Eye (tissue), 1 donor: ENCODE data around the gene ZNF574.

ENCODE experiments used
- DNase-seq: peaks from one replicate; pipeline ENCODE4 v3.0.0-alpha.2; 2015

ZNF574 gene

DNA sequence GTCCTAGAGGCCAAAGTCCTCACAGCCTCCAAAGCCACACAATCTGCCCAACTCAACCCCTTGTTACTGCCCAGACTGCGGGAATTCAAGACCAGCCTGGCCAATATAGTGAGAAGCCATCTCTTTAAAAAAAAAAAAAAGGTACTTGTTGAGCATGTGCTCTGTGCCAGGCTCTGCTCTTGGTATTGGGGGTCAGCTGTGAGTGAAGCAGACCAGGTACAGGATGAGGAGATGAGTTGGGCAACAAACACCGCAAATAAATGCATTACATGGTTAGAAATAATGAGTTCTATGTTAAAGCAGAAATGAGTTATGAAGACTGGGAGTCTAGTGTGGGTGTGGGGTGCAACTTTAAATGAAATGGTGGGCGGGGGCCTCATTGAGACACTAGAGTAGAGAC is 15.8 kb upstream of the ZNF574 start:
- no peak for DNase-seq

DNA sequence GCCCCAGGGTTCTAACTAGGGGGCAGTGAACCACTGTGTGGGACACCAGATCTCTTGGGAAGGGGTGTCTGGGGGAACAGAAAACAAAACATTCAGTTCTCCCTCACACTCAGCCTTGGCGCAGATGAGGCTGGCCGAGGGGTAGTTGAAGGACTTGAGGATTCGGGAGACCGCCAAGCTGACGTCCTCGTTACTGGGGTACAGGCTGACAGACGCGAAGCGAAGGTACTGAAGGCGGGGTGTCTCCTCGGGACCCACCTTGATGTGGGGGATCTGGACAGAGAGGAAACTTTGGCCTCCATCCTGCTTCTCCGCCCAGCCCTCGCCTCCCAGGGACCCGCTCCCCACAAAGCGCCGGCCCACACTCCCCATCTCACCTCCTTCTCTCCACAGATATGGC is 13.6 kb upstream of the ZNF574 start:
- no peak for DNase-seq

DNA sequence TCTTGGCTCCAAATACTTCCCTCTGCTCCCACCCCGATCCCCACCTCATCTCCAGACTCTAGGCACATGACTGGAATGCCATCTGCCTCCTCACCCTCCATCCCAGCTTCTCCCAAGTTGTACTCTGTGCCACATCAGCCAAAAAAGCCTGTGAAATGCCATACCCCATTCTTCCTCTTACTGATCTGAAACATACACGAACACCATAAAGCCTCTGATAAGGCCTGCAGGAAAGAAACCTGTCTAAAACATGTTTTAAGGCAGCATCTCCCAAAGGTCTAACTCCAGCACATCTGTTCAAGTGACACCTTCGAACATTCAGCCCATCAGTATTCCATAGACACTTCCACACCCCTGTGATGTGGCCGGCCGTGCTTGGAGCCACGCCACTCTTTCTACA is 11.5 kb upstream of the ZNF574 start:
- no peak for DNase-seq

DNA sequence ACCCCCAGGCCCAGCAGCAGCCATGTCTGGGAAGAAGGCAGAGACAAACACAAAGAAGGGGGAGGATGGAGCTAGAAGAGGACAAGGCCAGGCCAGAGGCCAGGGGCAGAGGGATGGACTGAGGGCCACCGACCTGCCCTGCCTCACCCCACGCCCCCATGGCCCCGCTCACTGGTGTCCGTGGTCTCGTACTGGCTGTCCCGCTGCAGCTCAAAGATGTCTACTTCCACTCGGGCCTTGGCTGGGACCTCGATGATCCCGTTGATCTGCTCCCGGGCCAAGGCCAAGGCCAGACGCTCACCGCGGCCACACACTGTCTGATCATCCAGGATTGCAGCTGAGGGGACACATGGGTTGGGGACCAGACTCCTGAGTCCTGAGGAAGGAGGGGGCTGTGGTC is 10.9 kb upstream of the ZNF574 start:
- no peak for DNase-seq

DNA sequence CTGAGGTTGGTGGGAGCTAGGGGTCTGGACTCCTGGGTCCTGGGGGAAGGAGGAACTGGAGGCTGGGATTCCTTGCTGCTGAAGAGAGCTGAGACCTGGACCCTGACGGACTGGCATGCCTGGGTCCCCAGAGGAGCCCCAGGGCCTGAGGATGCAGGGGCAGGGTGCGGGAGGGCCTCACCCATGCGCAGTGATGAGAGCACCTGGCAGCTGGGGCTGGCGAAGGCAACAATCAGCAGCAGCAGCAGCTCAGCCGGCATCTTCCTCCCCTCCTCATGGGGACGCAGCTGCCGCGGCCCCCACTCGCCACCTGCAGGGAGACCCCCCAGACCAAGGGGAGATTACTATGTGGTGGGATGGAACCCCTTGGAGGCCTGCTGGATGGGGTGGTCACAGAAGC is 10.5 kb upstream of the ZNF574 start:
- no peak for DNase-seq

DNA sequence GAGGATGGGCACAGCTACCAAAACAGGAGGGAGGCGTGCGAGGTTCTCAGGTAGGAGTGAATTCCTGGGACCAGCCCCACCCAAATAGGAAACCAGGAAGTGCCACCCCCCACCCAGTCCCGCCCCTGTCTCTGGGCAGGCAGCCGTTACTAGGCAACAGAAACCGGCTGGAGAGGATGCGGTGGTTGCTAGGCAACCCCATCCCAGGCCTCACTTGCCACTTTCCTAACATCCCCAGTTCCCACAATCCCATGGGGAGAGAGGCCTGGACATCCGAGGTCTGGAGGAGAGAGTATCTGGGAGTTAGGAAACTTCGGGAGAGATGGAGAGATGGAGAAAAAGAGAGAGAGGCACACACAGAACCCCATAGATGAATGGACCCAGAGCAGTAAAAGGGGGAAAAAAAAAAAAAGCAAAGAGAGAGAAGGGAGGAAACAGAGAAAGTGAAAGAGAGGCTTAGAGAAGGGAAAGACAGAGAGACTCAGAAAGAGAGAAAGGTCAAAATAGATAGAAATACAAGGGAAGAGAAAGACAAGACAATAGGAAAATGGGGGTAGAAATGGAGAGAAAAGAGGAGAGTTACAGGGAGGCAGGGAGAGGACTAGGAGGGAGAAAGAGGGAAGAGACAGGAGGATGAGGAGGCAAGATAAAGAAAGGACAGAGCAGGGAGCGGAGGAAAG is 9.8 kb upstream of the ZNF574 start:
- peak; percentile 79 for DNase-seq

GRCh38 chr19:42067315-42067888 is 8.6 kb upstream of the ZNF574 start:
- DNase-seq = no peak

- DNase-seq = no peak
Measured at GRCh38 chr19:42068361-42068755, 7.6 kb upstream of the ZNF574 start.

DNA sequence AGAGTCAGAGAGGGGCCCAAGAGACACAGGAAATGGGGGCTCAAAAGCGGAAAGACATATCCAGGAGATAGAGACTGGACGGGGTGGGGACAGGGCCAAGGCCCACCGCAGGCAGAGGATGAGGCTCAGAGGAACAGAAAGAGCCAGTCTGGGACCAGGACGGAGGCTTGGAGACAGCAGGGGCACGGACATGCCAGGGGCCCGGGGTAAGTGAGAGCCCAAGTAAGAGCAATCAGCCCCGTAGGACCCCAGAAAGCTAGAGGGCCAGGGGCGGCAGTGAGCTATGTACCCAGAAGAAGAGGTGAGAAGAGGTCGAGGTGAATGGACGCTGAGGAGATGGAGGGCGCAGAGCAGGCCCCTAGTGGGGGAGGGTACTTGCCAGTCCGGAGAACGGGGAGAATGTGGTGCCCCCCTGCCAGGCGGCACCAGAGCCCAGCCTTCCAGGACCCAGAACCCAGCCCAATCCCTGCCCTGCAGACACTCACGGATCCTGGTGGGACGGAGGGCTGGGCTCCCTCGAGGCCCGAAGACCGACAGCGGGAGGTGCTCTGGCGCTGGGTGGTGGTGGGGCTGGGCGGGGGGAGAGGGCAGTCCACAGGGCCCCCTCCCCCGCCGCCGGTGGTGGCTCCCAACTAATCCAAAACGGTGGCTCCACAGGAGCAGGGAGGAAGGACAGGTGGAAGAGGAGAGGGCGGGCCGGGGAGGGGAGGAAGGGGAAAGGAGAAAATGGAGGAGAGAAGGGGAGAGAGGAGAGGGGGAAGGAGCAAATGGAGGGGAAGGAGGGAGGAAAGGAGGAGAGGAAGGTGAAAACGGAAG is 7.0 kb upstream of the ZNF574 start:
- peak; percentile 24 for DNase-seq

GRCh38 chr19:42069619-42070351 is 6.2 kb upstream of the ZNF574 start, which contains the start of gene GRIK5:
GRIK5 (minus strand) TSS chr19:42070206; CDS start chr19:42065770, 4,436 bp downstream.
- DNase-seq = peak; percentile 83

DNA sequence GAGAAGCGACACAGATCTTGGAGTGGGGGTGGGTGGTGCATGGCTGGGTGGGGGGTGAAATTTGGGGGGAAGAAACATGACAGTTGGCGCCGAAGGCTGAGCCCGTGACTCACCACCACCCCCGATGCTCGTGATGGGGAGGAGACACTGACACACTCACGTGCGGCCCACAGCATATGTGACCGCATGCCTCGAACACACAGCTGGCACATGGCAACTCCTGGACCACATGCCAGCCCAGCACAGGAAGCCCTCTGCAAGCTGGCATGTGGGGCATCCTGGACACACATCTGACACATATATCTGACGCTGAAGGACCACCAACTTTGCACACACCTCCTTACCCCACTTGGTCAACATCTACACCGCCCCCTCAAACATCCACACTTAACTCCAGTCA is 4.7 kb upstream of the ZNF574 start:
- no peak for DNase-seq

DNA sequence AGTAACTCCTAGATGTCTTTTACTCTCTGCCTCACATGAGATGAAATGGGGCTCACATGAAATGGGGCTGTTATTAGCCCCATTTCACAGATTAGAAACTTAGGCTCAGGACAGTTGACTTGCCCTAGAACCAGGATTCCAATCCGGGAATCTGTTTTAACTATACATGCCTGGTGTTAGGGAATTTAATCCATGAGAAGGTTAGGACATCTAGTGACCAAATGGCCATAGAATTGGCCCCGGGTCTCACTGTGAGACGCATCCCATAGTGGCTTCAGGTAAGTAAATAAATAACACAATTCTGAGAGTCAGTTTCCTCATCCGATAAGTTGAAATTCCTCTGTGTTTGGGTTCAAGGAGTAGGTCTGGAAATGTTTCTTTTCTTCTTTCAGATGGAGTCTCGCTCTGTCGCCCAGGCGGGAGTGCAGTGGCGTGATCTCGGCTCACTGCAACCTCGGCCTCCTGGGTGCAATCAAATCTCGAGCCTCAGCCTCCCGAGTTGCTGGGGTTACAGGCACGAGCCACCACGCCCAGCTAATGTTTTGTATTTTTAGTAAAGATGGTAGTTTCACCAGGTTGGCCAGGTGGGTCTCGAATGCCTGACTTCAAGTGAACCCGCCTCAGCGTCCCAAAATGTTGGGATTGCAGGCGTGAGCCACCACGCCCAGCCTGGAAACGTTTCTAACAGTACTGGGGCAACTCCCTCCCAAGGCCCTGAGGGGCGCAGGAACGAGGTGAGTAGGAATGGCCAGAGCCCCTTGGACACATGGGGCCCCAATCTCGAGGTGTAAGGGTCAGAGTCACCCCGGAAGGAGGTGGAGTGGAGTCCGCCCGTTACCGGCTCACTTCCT is 1.2 kb upstream of the ZNF574 start:
- DNase-seq = peak; percentile 12

DNA sequence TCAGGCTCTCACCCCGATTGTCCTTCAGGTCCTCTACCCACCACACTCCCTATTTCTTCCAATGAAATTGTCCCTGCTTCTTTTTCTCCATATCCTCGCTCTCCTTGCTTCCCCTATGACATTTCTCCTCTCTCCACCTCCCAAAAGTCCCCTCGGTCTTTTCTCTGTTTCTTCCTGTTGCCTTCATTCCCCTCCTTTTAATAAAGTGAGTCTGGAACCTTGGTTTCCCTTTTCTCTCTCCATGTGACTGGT is 676 bp upstream of the ZNF574 start:
- no peak for DNase-seq

GRCh38 chr19:42076380-42076944 is 496 bp downstream of the ZNF574 start:
- DNase-seq = no peak

DNA sequence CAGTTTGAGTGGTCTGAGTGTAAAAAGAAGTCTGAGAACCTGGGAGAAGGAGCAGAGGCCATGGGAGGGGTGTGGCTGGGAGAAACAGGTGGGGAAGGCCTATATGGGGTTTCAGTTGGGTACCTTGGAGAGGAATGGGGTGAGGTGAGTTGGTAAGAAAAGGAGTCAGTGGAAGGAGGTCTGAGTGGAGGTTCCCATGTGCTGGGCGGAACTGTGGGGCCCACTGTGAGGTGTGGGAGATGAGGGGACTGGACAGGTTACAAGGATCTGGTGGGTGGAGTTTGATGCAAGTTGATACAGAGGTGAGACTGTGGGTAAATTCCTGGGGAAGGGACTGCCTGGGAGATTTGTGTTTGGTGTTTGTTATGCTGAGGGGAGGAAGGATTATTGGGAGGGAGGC is 2.1 kb downstream of the ZNF574 start:
- DNase-seq = no peak

DNA sequence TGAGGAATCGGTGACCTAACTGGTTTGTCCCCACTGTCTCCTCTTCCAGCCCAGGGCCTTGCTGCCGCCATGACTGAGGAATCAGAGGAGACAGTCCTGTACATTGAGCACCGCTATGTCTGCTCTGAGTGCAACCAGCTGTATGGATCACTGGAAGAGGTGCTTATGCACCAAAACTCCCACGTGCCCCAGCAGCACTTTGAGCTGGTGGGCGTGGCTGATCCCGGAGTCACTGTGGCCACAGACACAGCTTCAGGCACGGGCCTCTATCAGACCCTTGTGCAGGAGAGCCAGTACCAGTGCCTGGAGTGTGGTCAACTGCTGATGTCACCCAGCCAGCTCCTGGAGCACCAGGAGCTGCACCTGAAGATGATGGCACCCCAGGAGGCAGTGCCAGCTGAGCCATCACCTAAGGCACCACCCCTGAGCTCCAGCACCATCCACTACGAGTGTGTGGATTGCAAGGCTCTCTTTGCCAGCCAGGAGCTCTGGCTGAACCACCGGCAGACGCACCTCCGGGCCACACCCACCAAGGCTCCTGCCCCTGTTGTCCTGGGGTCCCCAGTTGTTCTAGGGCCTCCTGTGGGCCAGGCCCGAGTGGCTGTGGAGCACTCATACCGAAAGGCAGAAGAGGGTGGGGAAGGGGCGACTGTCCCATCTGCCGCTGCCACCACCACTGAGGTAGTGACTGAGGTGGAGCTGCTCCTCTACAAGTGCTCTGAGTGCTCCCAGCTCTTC is 2.7 kb downstream of the ZNF574 start:
- no peak for DNase-seq

GRCh38 chr19:42079276-42079669 is 3.3 kb downstream of the ZNF574 start:
- no peak for DNase-seq

DNA sequence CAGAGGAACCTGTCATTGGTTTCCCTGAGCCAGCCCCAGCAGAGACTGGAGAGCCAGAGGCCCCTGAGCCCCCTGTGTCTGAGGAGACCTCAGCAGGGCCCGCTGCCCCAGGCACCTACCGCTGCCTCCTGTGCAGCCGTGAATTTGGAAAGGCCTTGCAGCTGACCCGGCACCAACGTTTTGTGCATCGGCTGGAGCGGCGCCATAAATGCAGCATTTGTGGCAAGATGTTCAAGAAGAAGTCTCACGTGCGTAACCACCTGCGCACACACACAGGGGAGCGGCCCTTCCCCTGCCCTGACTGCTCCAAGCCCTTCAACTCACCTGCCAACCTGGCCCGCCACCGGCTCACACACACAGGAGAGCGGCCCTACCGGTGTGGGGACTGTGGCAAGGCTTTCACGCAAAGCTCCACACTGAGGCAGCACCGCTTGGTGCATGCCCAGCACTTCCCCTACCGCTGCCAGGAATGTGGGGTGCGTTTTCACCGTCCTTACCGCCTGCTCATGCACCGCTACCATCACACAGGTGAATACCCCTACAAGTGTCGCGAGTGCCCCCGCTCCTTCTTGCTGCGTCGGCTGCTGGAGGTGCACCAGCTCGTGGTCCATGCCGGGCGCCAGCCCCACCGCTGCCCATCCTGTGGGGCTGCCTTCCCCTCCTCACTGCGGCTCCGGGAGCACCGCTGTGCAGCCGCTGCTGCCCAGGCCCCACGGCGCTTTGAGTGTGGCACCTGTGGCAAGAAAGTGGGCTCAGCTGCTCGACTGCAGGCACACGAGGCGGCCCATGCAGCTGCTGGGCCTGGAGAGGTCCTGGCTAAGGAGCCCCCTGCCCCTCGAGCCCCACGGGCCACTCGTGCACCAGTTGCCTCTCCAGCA is 4.2 kb downstream of the ZNF574 start:
- no peak for DNase-seq

GRCh38 chr19:42080764-42081375 is 4.9 kb downstream of the ZNF574 start:
- no peak for DNase-seq

GRCh38 chr19:42081584-42082203 is 5.7 kb downstream of the ZNF574 start:
- DNase-seq = peak; percentile 17
